ENCODE measurements around the gene ZNF407.

Gene ZNF407

GRCh38 chr18:74857901-74858300 lies 260.2 kb downstream of the ZNF407 start:
- Histone ChIP-seq H3K4me2 (ENCODE audit: insufficient read depth, low read length) (no peak overlapping the region), H3K9ac (ENCODE audit: low read depth, low read length) (no peak overlapping the region)
- no peak for ATAC-seq (ENCODE audit: insufficient read depth, low read depth)

GRCh38 chr18:74861154-74861553 lies 263.5 kb downstream of the ZNF407 start:
- H3K36me3 ChIP-seq (ENCODE audit: insufficient read depth, low read length) = no peaks in the 10 kb centered on the region
- H2AFZ ChIP-seq (ENCODE audit: low read depth, low read length) = no peak overlapping the region
- H3K27me3 ChIP-seq (ENCODE audit: insufficient read depth, low read length, poor library complexity) = no peaks in the 10 kb centered on the region
- ATAC-seq (ENCODE audit: insufficient read depth, low read depth) (no peak), DNase-seq (no peak)
- no peak overlapping the region for H3K9ac ChIP-seq (ENCODE audit: low read depth, low read length)
- H3K4me3 ChIP-seq (ENCODE audit: low read depth in 1 of 2, low read length in 2 of 2) = no peak overlapping the region
- no peaks in the 10 kb centered on the region for H3K79me2 ChIP-seq (ENCODE audit: insufficient read depth, low read length)
- TF ChIP-seq CTCF (IDR thresholded peaks at IDR 0.05; ENCODE audit: borderline replicate concordance, extremely low read depth, low read length, poor library complexity, severe bottlenecking) (no peak), EZH2 (IDR thresholded peaks at IDR 0.05; ENCODE audit: borderline replicate concordance, low read depth, low read length, severe bottlenecking) (no peak)
- no peak overlapping the region for H3K4me2 ChIP-seq (ENCODE audit: insufficient read depth, low read length)
- H3K4me1 ChIP-seq (ENCODE audit: insufficient read depth, low read length) = no peaks in the 10 kb centered on the region
- no peaks in the 10 kb centered on the region for H4K20me1 ChIP-seq (ENCODE audit: insufficient read depth, low read length)
- H3K9me3 ChIP-seq (ENCODE audit: insufficient read depth, low read length, severe bottlenecking) = no peaks in the 10 kb centered on the region
- no peak overlapping the region for H3K27ac ChIP-seq (ENCODE audit: low read length)

More at GRCh38 chr18:74857901-74858300, 260.2 kb downstream of the ZNF407 start:
- Histone ChIP-seq H3K36me3 (ENCODE audit: insufficient read depth, low read length) (no peaks in the 10 kb centered on the region), H3K27ac (ENCODE audit: low read length) (no peak overlapping the region), H4K20me1 (ENCODE audit: insufficient read depth, low read length) (no peaks in the 10 kb centered on the region), H3K27me3 (ENCODE audit: insufficient read depth, low read length, poor library complexity) (no peaks in the 10 kb centered on the region), H3K79me2 (ENCODE audit: insufficient read depth, low read length) (no peaks in the 10 kb centered on the region), H3K9me3 (ENCODE audit: insufficient read depth, low read length, severe bottlenecking) (no peaks in the 10 kb centered on the region), H2AFZ (ENCODE audit: low read depth, low read length) (no peak overlapping the region), H3K4me1 (ENCODE audit: insufficient read depth, low read length) (no peaks in the 10 kb centered on the region), H3K4me3 (ENCODE audit: low read depth in 1 of 2, low read length in 2 of 2) (no peak overlapping the region)
- DNase-seq = no peak
- TF ChIP-seq CTCF (IDR thresholded peaks at IDR 0.05; ENCODE audit: borderline replicate concordance, extremely low read depth, low read length, poor library complexity, severe bottlenecking) = no peak
- no peak for TF ChIP-seq EZH2 (IDR thresholded peaks at IDR 0.05; ENCODE audit: borderline replicate concordance, low read depth, low read length, severe bottlenecking)

GRCh38 chr18:74862094-74862493 lies 264.4 kb downstream of the ZNF407 start:
- H3K79me2 ChIP-seq (ENCODE audit: insufficient read depth, low read length) = no peaks in the 10 kb centered on the region
- H3K36me3 ChIP-seq (ENCODE audit: insufficient read depth, low read length) = no peaks in the 10 kb centered on the region
- TF ChIP-seq EZH2 (IDR thresholded peaks at IDR 0.05; ENCODE audit: borderline replicate concordance, low read depth, low read length, severe bottlenecking) = no peak
- no peak for TF ChIP-seq CTCF (IDR thresholded peaks at IDR 0.05; ENCODE audit: borderline replicate concordance, extremely low read depth, low read length, poor library complexity, severe bottlenecking)
- H3K27ac ChIP-seq (ENCODE audit: low read length) = no peak overlapping the region
- no peak overlapping the region for H3K4me3 ChIP-seq (ENCODE audit: low read depth in 1 of 2, low read length in 2 of 2)
- no peak for DNase-seq
- no peak for ATAC-seq (ENCODE audit: insufficient read depth, low read depth)
- no peaks in the 10 kb centered on the region for H3K27me3 ChIP-seq (ENCODE audit: insufficient read depth, low read length, poor library complexity)
- no peaks in the 10 kb centered on the region for H3K4me1 ChIP-seq (ENCODE audit: insufficient read depth, low read length)
- H3K9ac ChIP-seq (ENCODE audit: low read depth, low read length) = no peak overlapping the region
- H3K4me2 ChIP-seq (ENCODE audit: insufficient read depth, low read length) = no peak overlapping the region
- no peaks in the 10 kb centered on the region for H4K20me1 ChIP-seq (ENCODE audit: insufficient read depth, low read length)
- H3K9me3 ChIP-seq (ENCODE audit: insufficient read depth, low read length, severe bottlenecking) = no peaks in the 10 kb centered on the region
- H2AFZ ChIP-seq (ENCODE audit: low read depth, low read length) = no peak overlapping the region

- Histone ChIP-seq H3K79me2 (ENCODE audit: insufficient read depth, low read length) (no peaks in the 10 kb centered on the region), H3K27me3 (ENCODE audit: insufficient read depth, low read length, poor library complexity) (no peaks in the 10 kb centered on the region), H4K20me1 (ENCODE audit: insufficient read depth, low read length) (no peaks in the 10 kb centered on the region), H3K9me3 (ENCODE audit: insufficient read depth, low read length, severe bottlenecking) (no peaks in the 10 kb centered on the region), H2AFZ (ENCODE audit: low read depth, low read length) (no peak overlapping the region), H3K9ac (ENCODE audit: low read depth, low read length) (no peak overlapping the region), H3K4me1 (ENCODE audit: insufficient read depth, low read length) (no peaks in the 10 kb centered on the region), H3K4me2 (ENCODE audit: insufficient read depth, low read length) (no peak overlapping the region), H3K27ac (ENCODE audit: low read length) (no peak overlapping the region), H3K4me3 (ENCODE audit: low read depth in 1 of 2, low read length in 2 of 2) (no peak overlapping the region), H3K36me3 (ENCODE audit: insufficient read depth, low read length) (no peaks in the 10 kb centered on the region)
- TF ChIP-seq CTCF (IDR thresholded peaks at IDR 0.05; ENCODE audit: borderline replicate concordance, extremely low read depth, low read length, poor library complexity, severe bottlenecking) (no peak), EZH2 (IDR thresholded peaks at IDR 0.05; ENCODE audit: borderline replicate concordance, low read depth, low read length, severe bottlenecking) (no peak)
- DNase-seq = no peak
- ATAC-seq (ENCODE audit: insufficient read depth, low read depth) = no peak
These were observed 268.9 kb downstream of the ZNF407 start for GRCh38 chr18:74866577-74866976.

Data from DND-41 (cell line).